Measurements from ENCODE around the gene JMJD1C. TPM values are rescaled to one million over a fixed set of nuclear protein-coding genes. Genes with fewer than 3 reads are reported as not detected.
A peak's percentile ranks its signal among the peaks of the same experiment; 100 is the strongest.
"Not testable (repeated sequence)": the region's sequence is repeated elsewhere in the genome, so short reads cannot be mapped to it uniquely, and the experiment has no call there.

JMJD1C gene
- total RNA-seq, 1 experiment from 2014 or later: 66.3 TPM

DNA sequence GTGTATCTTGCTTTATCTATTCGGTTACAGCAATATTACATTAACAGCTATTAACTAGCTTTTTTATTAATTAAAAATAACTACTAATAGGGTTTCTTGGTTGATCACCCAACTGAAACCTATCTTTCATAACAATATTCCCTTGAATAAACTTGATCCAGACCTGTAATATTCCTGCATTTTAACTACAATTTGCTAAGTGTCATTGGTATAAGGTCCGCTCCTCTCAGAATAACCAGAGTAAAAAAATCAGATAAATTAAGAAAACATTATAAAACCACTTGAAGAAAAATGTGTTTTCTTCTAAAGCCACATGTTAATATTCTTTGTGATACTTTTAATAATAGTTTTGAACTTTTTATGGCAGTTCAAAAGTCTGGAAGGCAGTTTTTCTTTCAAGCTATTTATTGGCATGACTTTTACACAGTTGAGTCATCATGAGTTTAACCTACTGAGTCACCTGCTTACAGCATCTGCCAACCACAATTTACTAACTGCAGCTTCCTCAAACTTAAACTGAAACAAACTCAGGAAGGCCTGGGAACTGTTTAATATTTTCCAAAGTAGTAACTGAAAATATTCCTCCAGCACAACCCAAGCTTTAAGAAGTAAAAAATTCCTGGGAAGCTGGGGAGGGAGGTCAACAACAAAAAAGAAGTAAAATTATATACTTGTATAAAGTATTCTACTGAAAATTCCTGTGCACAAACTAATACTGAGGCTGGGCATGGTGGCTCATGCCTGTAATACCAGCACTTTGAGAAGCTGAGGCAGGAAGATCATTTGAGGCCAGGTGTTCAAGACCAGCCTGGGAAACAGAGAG lies 229.5 kb downstream of the JMJD1C start (continued):
- no peak for TF ChIP-seq EZH2phosphoT487 (IDR thresholded peaks at IDR 0.05; ENCODE audit: borderline replicate concordance)
- TF ChIP-seq CTCF (IDR thresholded peaks at IDR 0.05 in 2 of 3, conservative IDR thresholded peaks at IDR 0.05 in 1 of 3; ENCODE audit: borderline replicate concordance in 1 of 3, insufficient read depth in 1 of 3, low read depth in 2 of 3, low read length in 2 of 3): no peak
- TF ChIP-seq ZNF274 (IDR thresholded peaks at IDR 0.05; ENCODE audit: low read depth, low read length): no peak
- TF ChIP-seq EZH2 (IDR thresholded peaks at IDR 0.05): no peak
- TF ChIP-seq, protein P1, sequence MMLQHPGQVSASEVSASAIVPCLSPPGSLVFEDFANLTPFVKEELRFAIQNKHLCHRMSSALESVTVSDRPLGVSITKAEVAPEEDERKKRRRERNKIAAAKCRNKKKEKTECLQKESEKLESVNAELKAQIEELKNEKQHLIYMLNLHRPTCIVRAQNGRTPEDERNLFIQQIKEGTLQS (IDR thresholded peaks at IDR 0.05): peak; percentile 59; the same call in 1 of the 2 replicates
- TF ChIP-seq YY1 (IDR thresholded peaks at IDR 0.05; ENCODE audit: extremely low read depth, insufficient replicate concordance, low read depth, low read length): no peak
- TF ChIP-seq, protein P2, sequence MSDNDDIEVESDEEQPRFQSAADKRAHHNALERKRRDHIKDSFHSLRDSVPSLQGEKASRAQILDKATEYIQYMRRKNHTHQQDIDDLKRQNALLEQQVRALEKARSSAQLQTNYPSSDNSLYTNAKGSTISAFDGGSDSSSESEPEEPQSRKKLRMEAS (IDR thresholded peaks at IDR 0.05): peak; percentile 47; the same call in 1 of the 2 replicates
- peak; percentile 11 for TF ChIP-seq TCF7L2 (IDR thresholded peaks at IDR 0.05; ENCODE audit: borderline replicate concordance, extremely low read depth, insufficient read depth, insufficient read length)
- peak; percentile 77 for TF ChIP-seq SIN3A (IDR thresholded peaks at IDR 0.05; ENCODE audit: low read depth)
- no peak; the same call in 1 of the 2 replicates for TF ChIP-seq ELF1 (IDR thresholded peaks at IDR 0.05; ENCODE audit: borderline replicate concordance, low read depth)
- TF ChIP-seq CEBPB (IDR thresholded peaks at IDR 0.05; ENCODE audit: low read depth): peak; percentile 82

DNA sequence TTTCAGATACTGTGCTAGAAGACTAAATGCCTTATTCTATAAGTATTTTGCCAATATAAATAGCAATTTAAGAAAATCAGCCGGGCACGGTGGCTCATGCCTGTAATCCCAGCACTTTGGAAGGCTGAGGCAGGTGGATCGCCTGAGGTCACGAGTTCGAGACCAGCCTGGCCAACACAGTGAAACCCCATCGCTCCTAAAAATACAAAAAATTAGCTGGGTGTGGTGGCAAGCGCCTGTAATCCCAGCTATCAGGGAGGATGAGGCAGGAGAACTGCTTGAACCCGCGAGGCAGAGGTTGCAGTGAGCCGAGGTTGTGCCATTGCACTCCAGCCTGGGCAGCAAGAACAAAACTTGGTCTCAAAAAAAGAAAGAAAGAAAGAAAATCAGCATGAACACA lies 230.6 kb downstream of the JMJD1C start:
- H4K20me1 ChIP-seq (ENCODE audit: insufficient read depth); H3K9ac ChIP-seq (ENCODE audit: low read length); H2AFZ ChIP-seq (ENCODE audit: low read depth, low read length, poor library complexity, severe bottlenecking); H3K27ac ChIP-seq (ENCODE audit: low read depth, low read length); H3K4me3 ChIP-seq (replicated peaks in 1 of 2; ENCODE audit: low read depth in 1 of 2, low read length in 2 of 2); H3K9me3 ChIP-seq (ENCODE audit: control insufficient read depth in 1 of 2, insufficient read depth in 1 of 2, low read depth in 1 of 2, low read length in 2 of 2); H3K4me2 ChIP-seq (ENCODE audit: low read length); intact Hi-C loops (cut with micrococcal nuclease); BruUV-seq (replicated peaks); H3K9me2 ChIP-seq (ENCODE audit: insufficient read depth); ATAC-seq; H3K36me3 ChIP-seq (ENCODE audit: control insufficient read depth in 1 of 2, insufficient read depth in 2 of 2, low read length in 2 of 2); POLR2A ChIA-PET; RAD21 ChIA-PET (ENCODE audit: low non-redundant PET in 1 of 2, low total read pairs in 2 of 2, uncharacterized antibody in 2 of 2, unreplicated experiment in 2 of 2); H3K27me3 ChIP-seq (ENCODE audit: insufficient read depth, low read length); CTCF ChIA-PET; DNase-seq (ENCODE audit: low read depth, low spot score): not testable (repeated sequence)
- Histone ChIP-seq H3K79me2 (ENCODE audit: insufficient read depth, low read length) (peaks cover 86% of the 10 kb centered on the region), H3K4me1 (ENCODE audit: control insufficient read depth in 1 of 2, insufficient read depth in 2 of 2, low read length in 2 of 2) (peaks cover 27 to 40% of the 10 kb centered on the region in 2 experiments)

All from HCT116 (cell line).